ENCODE results near the gene TRIM54.

DNA sequence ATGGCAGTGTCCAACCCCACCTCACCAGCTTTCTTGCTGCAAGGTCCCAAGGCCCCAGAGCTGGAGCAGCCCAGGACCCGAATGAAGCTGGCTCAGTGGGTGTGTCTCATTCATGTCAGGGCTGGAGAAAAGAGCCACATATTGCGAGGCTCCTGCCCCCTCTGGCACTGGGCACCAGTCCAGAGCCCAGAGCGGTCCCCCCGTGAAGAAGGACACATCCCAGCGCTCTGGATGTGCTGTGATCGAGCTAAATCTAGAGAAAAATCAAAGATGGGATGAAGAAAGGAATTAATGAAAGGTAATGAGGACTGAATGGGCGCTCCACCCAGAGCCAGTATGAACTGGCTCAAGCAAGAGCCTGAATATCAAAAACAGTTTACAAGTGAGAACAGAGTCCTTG is 53.9 kb downstream of the TRIM54 start:
- no peak for TF ChIP-seq ZNF776 (tag by site-specific recombination; IDR thresholded peaks at IDR 0.05; ENCODE audit: borderline replicate concordance)
- no peak for TF ChIP-seq ZNF558 (tag by site-specific recombination; IDR thresholded peaks at IDR 0.05)
- no peak for TF ChIP-seq ZNF791 (tag by site-specific recombination; IDR thresholded peaks at IDR 0.05)
- no peak for TF ChIP-seq CTCF (tag by site-specific recombination; IDR thresholded peaks at IDR 0.05)
- no peak for TF ChIP-seq YY2 (tag by site-specific recombination; IDR thresholded peaks at IDR 0.05)
- TF ChIP-seq HOXA7 (CRISPR knock-in tag; IDR thresholded peaks at IDR 0.05; ENCODE audit: borderline replicate concordance): no peak
- TF ChIP-seq ZNF174 (tag by site-specific recombination; IDR thresholded peaks at IDR 0.05): no peak
- TF ChIP-seq ZNF274 (IDR thresholded peaks at IDR 0.05; ENCODE audit: low read length): no peak
- no peak for TF ChIP-seq ZNF274 (tag by site-specific recombination; IDR thresholded peaks at IDR 0.05; ENCODE audit: borderline replicate concordance)
- TF ChIP-seq ZNF184 (tag by site-specific recombination; IDR thresholded peaks at IDR 0.05): no peak
- no peak for TF ChIP-seq ZNF280D (tag by site-specific recombination; IDR thresholded peaks at IDR 0.05)
- TF ChIP-seq, protein P1, sequence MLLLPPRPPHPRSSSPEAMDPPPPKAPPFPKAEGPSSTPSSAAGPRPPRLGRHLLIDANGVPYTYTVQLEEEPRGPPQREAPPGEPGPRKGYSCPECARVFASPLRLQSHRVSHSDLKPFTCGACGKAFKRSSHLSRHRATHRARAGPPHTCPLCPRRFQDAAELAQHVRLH (tag by site-specific recombination; IDR thresholded peaks at IDR 0.05): no peak
- TF ChIP-seq ZNF623 (tag by site-specific recombination; IDR thresholded peaks at IDR 0.05): no peak
- TF ChIP-seq, protein P2, sequence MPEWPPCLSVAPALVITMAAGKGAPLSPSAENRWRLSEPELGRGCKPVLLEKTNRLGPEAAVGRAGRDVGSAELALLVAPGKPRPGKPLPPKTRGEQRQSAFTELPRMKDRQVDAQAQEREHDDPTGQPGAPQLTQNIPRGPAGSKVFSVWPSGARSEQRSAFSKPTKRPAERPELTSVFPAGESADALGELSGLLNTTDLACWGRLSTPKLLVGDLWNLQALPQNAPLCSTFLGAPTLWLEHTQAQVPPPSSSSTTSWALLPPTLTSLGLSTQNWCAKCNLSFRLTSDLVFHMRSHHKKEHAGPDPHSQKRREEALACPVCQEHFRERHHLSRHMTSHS (tag by site-specific recombination; IDR thresholded peaks at IDR 0.05): no peak
